ENCODE results near the gene DAPK3. TPM values are rescaled to one million over a fixed set of nuclear protein-coding genes. Genes with fewer than 3 reads are reported as not detected.

The DAPK3 gene
- total RNA-seq, 1 donor from 2014 or later, result 106 TPM

DNA sequence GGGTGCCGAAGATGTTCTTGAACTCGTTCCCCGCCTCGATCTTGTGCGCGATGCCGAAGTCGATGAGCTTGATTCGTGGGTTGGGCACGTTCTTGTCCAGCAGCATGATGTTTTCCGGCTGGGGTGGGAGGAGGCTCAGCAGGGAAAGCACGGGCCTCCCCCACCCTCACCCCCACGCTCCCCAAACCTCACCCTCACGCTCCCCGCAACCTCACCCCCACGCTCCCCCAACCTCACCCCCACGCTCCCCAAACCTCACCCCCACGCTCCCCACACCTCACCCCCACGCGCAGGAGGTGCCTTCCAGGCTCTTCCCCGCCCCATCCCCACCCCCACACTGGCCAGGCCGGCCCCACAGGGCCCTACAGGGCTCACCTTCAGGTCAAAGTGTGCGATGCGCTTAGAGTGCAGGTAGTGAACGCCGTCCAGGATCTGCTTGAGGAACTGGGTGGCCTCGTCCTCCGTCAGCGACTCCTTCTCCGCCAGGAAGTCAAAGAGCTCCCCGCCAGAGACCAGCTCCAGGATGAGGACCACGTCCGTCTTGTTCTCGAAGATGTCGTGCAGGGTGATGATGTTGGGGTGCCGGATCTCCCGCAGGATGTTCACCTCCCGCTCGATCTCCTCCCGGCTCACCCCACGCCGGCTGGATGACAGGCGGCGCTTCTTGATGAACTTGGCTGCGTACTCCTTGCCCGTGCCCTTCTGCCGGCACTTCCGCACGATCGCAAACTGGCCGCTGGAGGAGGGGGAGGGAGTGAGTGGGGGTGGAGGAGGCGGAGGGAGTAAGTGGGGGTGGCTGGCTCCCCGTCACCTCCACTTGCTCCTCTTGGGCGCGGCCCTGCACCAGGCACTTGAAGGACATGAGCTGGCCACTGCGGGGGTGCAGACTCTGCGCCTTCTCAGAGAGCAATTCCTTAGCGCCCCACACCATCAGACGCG lies 6.4 kb downstream of the DAPK3 start:
- DNase-seq (ENCODE audit: low spot score, unreplicated experiment), result no peak
- Mint-ChIP-seq H3K27me3 (no peaks in the 10 kb centered on the region), H3K27ac (peak overlapping the region; percentile 71), H3K36me3 (ENCODE audit: insufficient read depth) (peaks cover 19% of the 10 kb centered on the region), H3K4me1 (ENCODE audit: low read depth) (peaks cover 13% of the 10 kb centered on the region), H3K4me3 (ENCODE audit: low read depth) (no peak overlapping the region), H3K9me3 (ENCODE audit: low read depth) (no peaks in the 10 kb centered on the region)
- TF ChIP-seq, protein P1, sequence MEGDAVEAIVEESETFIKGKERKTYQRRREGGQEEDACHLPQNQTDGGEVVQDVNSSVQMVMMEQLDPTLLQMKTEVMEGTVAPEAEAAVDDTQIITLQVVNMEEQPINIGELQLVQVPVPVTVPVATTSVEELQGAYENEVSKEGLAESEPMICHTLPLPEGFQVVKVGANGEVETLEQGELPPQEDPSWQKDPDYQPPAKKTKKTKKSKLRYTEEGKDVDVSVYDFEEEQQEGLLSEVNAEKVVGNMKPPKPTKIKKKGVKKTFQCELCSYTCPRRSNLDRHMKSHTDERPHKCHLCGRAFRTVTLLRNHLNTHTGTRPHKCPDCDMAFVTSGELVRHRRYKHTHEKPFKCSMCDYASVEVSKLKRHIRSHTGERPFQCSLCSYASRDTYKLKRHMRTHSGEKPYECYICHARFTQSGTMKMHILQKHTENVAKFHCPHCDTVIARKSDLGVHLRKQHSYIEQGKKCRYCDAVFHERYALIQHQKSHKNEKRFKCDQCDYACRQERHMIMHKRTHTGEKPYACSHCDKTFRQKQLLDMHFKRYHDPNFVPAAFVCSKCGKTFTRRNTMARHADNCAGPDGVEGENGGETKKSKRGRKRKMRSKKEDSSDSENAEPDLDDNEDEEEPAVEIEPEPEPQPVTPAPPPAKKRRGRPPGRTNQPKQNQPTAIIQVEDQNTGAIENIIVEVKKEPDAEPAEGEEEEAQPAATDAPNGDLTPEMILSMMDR (IDR thresholded peaks at IDR 0.05; ENCODE audit: unreplicated experiment), result no peak

GRCh38 chr19:3963458-3964255 lies 7.2 kb downstream of the DAPK3 start:
- Mint-ChIP-seq H3K9me3 (ENCODE audit: low read depth) (no peaks in the 10 kb centered on the region), H3K4me1 (ENCODE audit: low read depth) (peaks cover 5% of the 10 kb centered on the region), H3K27ac (peak overlapping the region; percentile 71), H3K27me3 (no peaks in the 10 kb centered on the region), H3K4me3 (ENCODE audit: low read depth) (no peak overlapping the region), H3K36me3 (ENCODE audit: insufficient read depth) (peaks cover 17% of the 10 kb centered on the region)
- no peak for DNase-seq (ENCODE audit: low spot score, unreplicated experiment)
- TF ChIP-seq, protein P1 (IDR thresholded peaks at IDR 0.05; ENCODE audit: unreplicated experiment), result no peak

- H3K36me3 Mint-ChIP-seq (ENCODE audit: insufficient read depth), result peaks cover 10% of the 10 kb centered on the region
- no peak overlapping the region for H3K27ac Mint-ChIP-seq
- DNase-seq (ENCODE audit: low spot score, unreplicated experiment), result no peak
- no peak overlapping the region for H3K4me3 Mint-ChIP-seq (ENCODE audit: low read depth)
- H3K27me3 Mint-ChIP-seq, result no peaks in the 10 kb centered on the region
- no peaks in the 10 kb centered on the region for H3K4me1 Mint-ChIP-seq (ENCODE audit: low read depth)
- TF ChIP-seq, protein P1 (IDR thresholded peaks at IDR 0.05; ENCODE audit: unreplicated experiment), result no peak
- no peaks in the 10 kb centered on the region for H3K9me3 Mint-ChIP-seq (ENCODE audit: low read depth)
These were observed 9.9 kb downstream of the DAPK3 start for GRCh38 chr19:3961007-3961406.

GRCh38 chr19:3959766-3960131 lies 11.2 kb downstream of the DAPK3 start:
- no peaks in the 10 kb centered on the region for H3K27me3 Mint-ChIP-seq
- H3K9me3 Mint-ChIP-seq (ENCODE audit: low read depth), result no peaks in the 10 kb centered on the region
- H3K4me3 Mint-ChIP-seq (ENCODE audit: low read depth), result no peak overlapping the region
- TF ChIP-seq, protein P1 (IDR thresholded peaks at IDR 0.05; ENCODE audit: unreplicated experiment), result no peak
- H3K27ac Mint-ChIP-seq, result no peak overlapping the region
- H3K4me1 Mint-ChIP-seq (ENCODE audit: low read depth), result no peaks in the 10 kb centered on the region
- no peak for DNase-seq (ENCODE audit: low spot score, unreplicated experiment)
- H3K36me3 Mint-ChIP-seq (ENCODE audit: insufficient read depth), result peaks cover 9% of the 10 kb centered on the region

Measured in progenitor cell of endocrine pancreas (in vitro differentiated cells).